ENCODE data around the gene MEX3D.

GRCh38 chr19:1574354-1575136 lies 6.4 kb upstream of the MEX3D start:
- TF ChIP-seq CTCF (IDR thresholded peaks at IDR 0.05; ENCODE audit: low read depth, low read length, missing input control): no peak
- no peak for TF ChIP-seq RAD21 (IDR thresholded peaks at IDR 0.05)
- TF ChIP-seq MAX (IDR thresholded peaks at IDR 0.05): no peak
- TF ChIP-seq ZBTB33 (IDR thresholded peaks at IDR 0.05): no peak
- TF ChIP-seq REST (IDR thresholded peaks at IDR 0.05): no peak
- TF ChIP-seq NR2F2 (IDR thresholded peaks at IDR 0.05): no peak
- TF ChIP-seq GABPA (IDR thresholded peaks at IDR 0.05 in 1 of 2, conservative IDR thresholded peaks at IDR 0.05 in 1 of 2): no peak
- TF ChIP-seq EGR1 (IDR thresholded peaks at IDR 0.05; ENCODE audit: low read depth in 2 of 2): no peak
- TF ChIP-seq TAF1 (conservative IDR thresholded peaks at IDR 0.05): no peak
- no peak for TF ChIP-seq HNF4G (IDR thresholded peaks at IDR 0.05)
- no peak for TF ChIP-seq ATF3 (IDR thresholded peaks at IDR 0.05)
- TF ChIP-seq YY1 (IDR thresholded peaks at IDR 0.05): no peak
- no peak for TF ChIP-seq JUND (IDR thresholded peaks at IDR 0.05)
- TF ChIP-seq SP1 (IDR thresholded peaks at IDR 0.05): no peak
